Kidney (tissue), 14 donors: Measurements from ENCODE around the gene PFDN1. TPM values are rescaled to one million over a fixed set of nuclear protein-coding genes. Genes with fewer than 3 reads are reported as not detected.

ENCODE experiments used
- DNase-seq, 5 donors: peaks; one replicate each; pipeline ENCODE4 v3.0.0-alpha.2; 2013 to 2020
- FAIRE-seq: peaks from 2 replicates; lab custom pipeline; 2012; peaks lifted over from hg19 to GRCh38; lab: Jason Lieb, UNC
- H3K27ac ChIP-seq, 2 donors: one replicate each; pipeline ENCODE4 v1.7.0; 2013; ENCODE audit warnings: low read depth in 2 of 2, low read length in 2 of 2, inconsistent platforms in 1 of 2
- H3K27me3 ChIP-seq: one replicate; pipeline ENCODE4 v1.7.1; 2013; ENCODE audit warnings: low read length, inconsistent platforms; ENCODE audit not compliant: control insufficient read depth, insufficient read depth
- H3K36me3 ChIP-seq, 3 donors: one replicate each; pipeline versions ENCODE4 v1.7.0 to v1.7.1; 2013; ENCODE audit warnings: low read length in 3 of 3, control low read depth in 1 of 3, inconsistent platforms in 1 of 3; ENCODE audit not compliant: insufficient read depth in 3 of 3, control insufficient read depth in 2 of 3
- H3K4me1 ChIP-seq, 3 donors: one replicate each; pipeline versions ENCODE4 v1.7.0 to v1.7.1; 2013; ENCODE audit warnings: low read length in 3 of 3, inconsistent platforms in 1 of 3, low read depth in 1 of 3; ENCODE audit not compliant: control insufficient read depth in 2 of 3, insufficient read depth in 2 of 3
- H3K4me3 ChIP-seq, 3 donors: one replicate each; pipeline versions ENCODE4 v1.7.0 to v1.8.1; 2013; ENCODE audit warnings: low read length in 3 of 3, control low read depth in 1 of 3, inconsistent platforms in 1 of 3
- H3K9ac ChIP-seq, 3 donors: one replicate each; pipeline versions ENCODE4 v1.7.0 to v1.7.1; 2013; ENCODE audit warnings: low read length in 3 of 3, control low read depth in 1 of 3, inconsistent platforms in 1 of 3
- H3K9me3 ChIP-seq, 3 donors: one replicate each; pipeline versions ENCODE4 v1.7.0 to v1.7.1; 2013; ENCODE audit warnings: low read length in 3 of 3, control low read depth in 1 of 3, inconsistent platforms in 1 of 3; ENCODE audit not compliant: control insufficient read depth in 2 of 3, insufficient read depth in 1 of 3
- intact Hi-C: fragments of 100-400 bp; cut with DNase I; formaldehyde crosslinking; loops from one replicate; pipeline ENCODE4 v1.11.1; 2022
- polyA plus RNA-seq: library from polyadenylated mRNA; stranded (reverse); fragments of 350-450 nt; fragmentation: Illumina TruSeq; extraction: RNeasy Lipid Tissue Mini Kit (QIAGEN cat#74804); gene quantifications from one replicate; pipeline ENCODE4 v1.2.3, GENCODE V29; 2014; ENCODE audit warnings: low read depth, low replicate concordance; ENCODE audit not compliant: insufficient read depth
- total RNA-seq: library from RNA; stranded (reverse); fragmentation: NEBNext Ultra II Directional; extraction: Animal tissue kit (Norgen Biotek cat#: 25700); gene quantifications from one replicate; pipeline ENCODE4 v1.2.1, GENCODE V29; 2021
- TF ChIP-seq, protein P1 (sequence below): IDR thresholded peaks from 3 replicates; pipeline ENCODE4 v1.5.1; 2012; ENCODE audit warnings: mild to moderate bottlenecking, moderate library complexity, borderline replicate concordance; ENCODE audit not compliant: insufficient read depth; ENCODE audit errors: extremely low read depth
- donor health status: control.
- donor health status: control.
- donor health status: control.
- donor health status: control.
- donor health status: control.
- donor health status: DM: yes; HTN: yes; CAD: no.
- donor health status: Normal renal cell carcinoma (clear cell type).

Gene PFDN1
- total and polyA plus RNA-seq, 2 donors from 2014 or later: 48.9 to 85.8 TPM

DNA sequence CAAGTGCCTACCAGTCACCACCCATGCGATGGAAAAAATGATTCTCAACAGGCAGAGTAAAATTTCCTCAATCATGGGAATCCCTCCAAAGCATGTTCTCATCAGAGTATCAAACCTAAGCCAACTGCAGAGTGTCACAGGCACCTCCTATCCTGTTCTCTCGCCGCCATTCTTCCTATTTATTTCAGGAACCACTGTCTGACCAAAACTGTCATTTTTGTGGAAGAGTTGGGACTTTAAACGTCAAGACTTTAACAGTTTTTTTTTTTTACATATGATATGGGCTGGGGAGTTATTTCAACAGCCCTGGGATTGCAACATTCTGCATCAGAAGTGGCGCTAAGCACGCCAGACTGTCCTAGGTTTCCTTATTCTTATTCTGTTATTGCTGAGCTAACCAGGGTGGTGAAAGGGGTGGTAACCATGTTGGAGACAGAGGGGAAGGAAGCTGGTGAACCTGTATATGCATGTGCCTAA is 29.5 kb downstream of the PFDN1 start:
- FAIRE-seq (no peak), DNase-seq (no peak)
- H3K36me3 ChIP-seq: no peaks in the 10 kb centered on the region
- no peak overlapping the region for H3K27ac ChIP-seq
- H3K9ac ChIP-seq: no peak overlapping the region
- H3K4me3 ChIP-seq: no peak overlapping the region
- intact Hi-C loops: no loop called here
- H3K27me3 ChIP-seq: no peaks in the 10 kb centered on the region
- TF ChIP-seq, protein P1, sequence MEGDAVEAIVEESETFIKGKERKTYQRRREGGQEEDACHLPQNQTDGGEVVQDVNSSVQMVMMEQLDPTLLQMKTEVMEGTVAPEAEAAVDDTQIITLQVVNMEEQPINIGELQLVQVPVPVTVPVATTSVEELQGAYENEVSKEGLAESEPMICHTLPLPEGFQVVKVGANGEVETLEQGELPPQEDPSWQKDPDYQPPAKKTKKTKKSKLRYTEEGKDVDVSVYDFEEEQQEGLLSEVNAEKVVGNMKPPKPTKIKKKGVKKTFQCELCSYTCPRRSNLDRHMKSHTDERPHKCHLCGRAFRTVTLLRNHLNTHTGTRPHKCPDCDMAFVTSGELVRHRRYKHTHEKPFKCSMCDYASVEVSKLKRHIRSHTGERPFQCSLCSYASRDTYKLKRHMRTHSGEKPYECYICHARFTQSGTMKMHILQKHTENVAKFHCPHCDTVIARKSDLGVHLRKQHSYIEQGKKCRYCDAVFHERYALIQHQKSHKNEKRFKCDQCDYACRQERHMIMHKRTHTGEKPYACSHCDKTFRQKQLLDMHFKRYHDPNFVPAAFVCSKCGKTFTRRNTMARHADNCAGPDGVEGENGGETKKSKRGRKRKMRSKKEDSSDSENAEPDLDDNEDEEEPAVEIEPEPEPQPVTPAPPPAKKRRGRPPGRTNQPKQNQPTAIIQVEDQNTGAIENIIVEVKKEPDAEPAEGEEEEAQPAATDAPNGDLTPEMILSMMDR: no peak
- no peaks in the 10 kb centered on the region for H3K4me1 ChIP-seq
- H3K9me3 ChIP-seq: no peaks in the 10 kb centered on the region

DNA sequence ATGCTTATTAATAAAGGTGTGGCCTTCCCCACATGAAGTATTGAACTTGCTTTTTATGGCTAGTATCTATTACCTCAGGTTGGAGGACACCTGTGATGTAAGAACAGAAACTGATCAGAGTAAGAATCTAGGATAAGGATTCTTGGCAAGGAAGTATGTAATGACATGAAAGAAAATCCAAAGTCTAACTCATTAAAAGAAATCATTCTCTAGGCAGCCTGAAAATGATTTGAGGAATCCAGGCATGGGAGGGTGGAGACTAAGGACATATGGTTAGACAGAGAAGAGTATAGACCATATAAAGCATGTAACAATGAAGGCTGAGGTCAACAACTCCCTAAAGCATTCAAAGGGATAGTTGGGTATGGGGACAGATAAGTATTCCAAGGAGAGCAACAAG is 32.9 kb downstream of the PFDN1 start:
- Histone ChIP-seq H3K9ac (no peak overlapping the region), H3K27me3 (no peaks in the 10 kb centered on the region), H3K36me3 (no peaks in the 10 kb centered on the region), H3K27ac (no peak overlapping the region), H3K9me3 (no peaks in the 10 kb centered on the region), H3K4me1 (peaks cover 0 to 9% (median 7%) of the 10 kb centered on the region in 3 donors), H3K4me3 (no peak overlapping the region)
- FAIRE-seq: peak; percentile 39
- DNase-seq: no peak
- TF ChIP-seq, protein P1: no peak
- intact Hi-C loops: no loop called here

- H3K9ac ChIP-seq: peak overlapping the region in 1 of 3 donors; percentile 31
- H3K9me3 ChIP-seq: no peaks in the 10 kb centered on the region
- no peak for FAIRE-seq
- TF ChIP-seq, protein P1: no peak
- H3K4me1 ChIP-seq: peaks cover 0 to 9% (median 8%) of the 10 kb centered on the region in 3 donors
- H3K4me3 ChIP-seq: no peak overlapping the region
- no peaks in the 10 kb centered on the region for H3K27me3 ChIP-seq
- no peaks in the 10 kb centered on the region for H3K36me3 ChIP-seq
- intact Hi-C loops: no loop called here
- no peak overlapping the region for H3K27ac ChIP-seq
- no peak for DNase-seq
Observed at GRCh38 chr5:140267559-140268018, 35.3 kb downstream of the PFDN1 start.

- no peak for FAIRE-seq
- intact Hi-C loops: no loop called here
Observed at GRCh38 chr5:140267201-140267540, 35.7 kb downstream of the PFDN1 start.

More at GRCh38 chr5:140267201-140267540, 35.7 kb downstream of the PFDN1 start:
- TF ChIP-seq, protein P1: no peak
- Histone ChIP-seq H3K9ac (peak overlapping the region in 1 of 3 donors; percentile 31), H3K9me3 (no peaks in the 10 kb centered on the region), H3K27ac (no peak overlapping the region), H3K4me1 (peaks cover 0 to 12% (median 9%) of the 10 kb centered on the region in 3 donors), H3K27me3 (no peaks in the 10 kb centered on the region), H3K4me3 (no peak overlapping the region), H3K36me3 (no peaks in the 10 kb centered on the region)
- no peak for DNase-seq
